Osteoblast (primary cell): Measurements from ENCODE around the gene SHROOM3. TPM values are rescaled to one million over a fixed set of nuclear protein-coding genes. Genes with fewer than 3 reads are reported as not detected.

Source experiments
- DNase-seq: peaks from one replicate; pipeline ENCODE4 v3.0.0; 2011; ENCODE audit warnings: low spot score, mixed read lengths; ENCODE audit not compliant: insufficient read length; ENCODE audit errors: missing footprints
- H2AFZ ChIP-seq: 2 replicates; pipeline ENCODE4 v1.6.0; 2011; ENCODE audit warnings: mild to moderate bottlenecking, low read length
- H3K27ac ChIP-seq: 2 replicates; pipeline ENCODE4 v1.5.1; 2011; ENCODE audit warnings: mild to moderate bottlenecking, low read depth, low read length, moderate library complexity
- H3K27me3 ChIP-seq: 2 replicates; pipeline ENCODE4 v1.6.0; 2012; ENCODE audit warnings: mild to moderate bottlenecking, control low read depth, inconsistent platforms, low read length, moderate library complexity; ENCODE audit not compliant: insufficient read depth
- H3K36me3 ChIP-seq: 2 replicates; pipeline ENCODE4 v1.5.1; 2011; ENCODE audit warnings: mild to moderate bottlenecking, low read length, control low read depth, moderate library complexity; ENCODE audit not compliant: insufficient read depth
- H3K4me1 ChIP-seq: 2 replicates; pipeline ENCODE4 v1.5.1; 2011; ENCODE audit warnings: mild to moderate bottlenecking, low read length, control low read depth, moderate library complexity; ENCODE audit not compliant: insufficient read depth
- H3K4me2 ChIP-seq: 2 replicates; pipeline ENCODE4 v1.6.0; 2011; ENCODE audit warnings: mild to moderate bottlenecking, low read length; ENCODE audit not compliant: insufficient read depth
- H3K4me3 ChIP-seq: fragments of 200-600 bp; sonication (generic); 3 replicates; pipeline ENCODE4 v1.5.1; 2012; ENCODE audit warnings: mild to moderate bottlenecking, low read length, inconsistent platforms; ENCODE audit not compliant: insufficient read depth
- H3K79me2 ChIP-seq: 2 replicates; pipeline ENCODE4 v1.6.0; 2012; ENCODE audit warnings: mild to moderate bottlenecking, low read length, control low read depth, inconsistent platforms; ENCODE audit not compliant: insufficient read depth
- H3K9me3 ChIP-seq: 2 replicates; pipeline ENCODE4 v1.5.1; 2011; ENCODE audit warnings: low read depth, low read length, control low read depth
- H4K20me1 ChIP-seq: 2 replicates; pipeline ENCODE4 v1.6.0; 2012; ENCODE audit warnings: mild to moderate bottlenecking, low read length, control low read depth; ENCODE audit not compliant: insufficient read depth
- CTCF ChIP-seq: IDR thresholded peaks from 2 replicates; pipeline ENCODE4 v1.5.1; 2011; ENCODE audit warnings: mild to moderate bottlenecking, low read depth, low read length, moderate library complexity; ENCODE audit errors: extremely low read depth
- total RNA-seq: library from RNA; depleted of rRNA; stranded (reverse); fragments of >200 nt; gene quantifications from 2 replicates; pipeline ENCODE4 v1.2.3, GENCODE V29; 2012

The SHROOM3 gene
- total RNA-seq, 1 donor, result 9.8 TPM

GRCh38 chr4:76558396-76559235 is 123.6 kb downstream of the SHROOM3 start:
- H3K27ac ChIP-seq, result no peak overlapping the region
- H3K4me1 ChIP-seq, result peaks cover 22% of the 10 kb centered on the region
- H3K9me3 ChIP-seq, result no peaks in the 10 kb centered on the region
- H3K79me2 ChIP-seq, result no peaks in the 10 kb centered on the region
- no peak overlapping the region for H3K4me3 ChIP-seq
- H3K4me2 ChIP-seq, result no peak overlapping the region
- no peaks in the 10 kb centered on the region for H4K20me1 ChIP-seq
- H3K36me3 ChIP-seq, result no peaks in the 10 kb centered on the region
- no peaks in the 10 kb centered on the region for H3K27me3 ChIP-seq
- peak; percentile 47 for DNase-seq
- H2AFZ ChIP-seq, result no peak overlapping the region
- no peak for TF ChIP-seq CTCF

- Histone ChIP-seq H2AFZ (no peak overlapping the region), H4K20me1 (no peaks in the 10 kb centered on the region), H3K4me3 (no peak overlapping the region), H3K79me2 (no peaks in the 10 kb centered on the region), H3K9me3 (no peaks in the 10 kb centered on the region), H3K36me3 (no peaks in the 10 kb centered on the region), H3K4me1 (peaks cover 30% of the 10 kb centered on the region), H3K4me2 (no peak overlapping the region), H3K27me3 (no peaks in the 10 kb centered on the region), H3K27ac (no peak overlapping the region)
- no peak for DNase-seq
- TF ChIP-seq CTCF, result no peak
Measured at GRCh38 chr4:76559236-76560071, 124.4 kb downstream of the SHROOM3 start.

GRCh38 chr4:76562161-76562560 is 127.1 kb downstream of the SHROOM3 start:
- TF ChIP-seq CTCF, result no peak
- H3K36me3 ChIP-seq, result no peaks in the 10 kb centered on the region
- H3K4me3 ChIP-seq, result peak overlapping the region; percentile 14
- no peak for DNase-seq
- peaks cover 30% of the 10 kb centered on the region for H3K4me1 ChIP-seq
- H3K4me2 ChIP-seq, result peak overlapping the region; percentile 65
- H3K27me3 ChIP-seq, result no peaks in the 10 kb centered on the region
- H3K9me3 ChIP-seq, result no peaks in the 10 kb centered on the region
- H2AFZ ChIP-seq, result peak overlapping the region; percentile 36
- H4K20me1 ChIP-seq, result no peaks in the 10 kb centered on the region
- peak overlapping the region; percentile 77 for H3K27ac ChIP-seq
- H3K79me2 ChIP-seq, result no peaks in the 10 kb centered on the region
